Trophoblast cell (in vitro differentiated cells and primary cell): ENCODE measurements around the gene EFS.

ENCODE experiments used
- DNase-seq, 2 donors: peaks; one replicate each; pipeline ENCODE4 v3.0.0-alpha.2; 2016
- H2AFZ ChIP-seq: 2 replicates; pipeline ENCODE4 v1.6.1; 2013; ENCODE audit warnings: low read length, moderate library complexity, mild to moderate bottlenecking; ENCODE audit not compliant: insufficient read depth, poor library complexity
- H2AK5ac ChIP-seq: 2 replicates; pipeline ENCODE4 v1.6.1; 2013; ENCODE audit warnings: mild to moderate bottlenecking, low read length
- H2BK120ac ChIP-seq: 2 replicates; pipeline ENCODE4 v1.6.1; 2013; ENCODE audit warnings: low read length, mild to moderate bottlenecking, moderate library complexity; ENCODE audit not compliant: insufficient read depth, poor library complexity
- H2BK12ac ChIP-seq: 2 replicates; pipeline ENCODE4 v1.6.1; 2013; ENCODE audit warnings: mild to moderate bottlenecking, low read length, moderate library complexity
- H2BK5ac ChIP-seq: 2 replicates; pipeline ENCODE4 v1.6.1; 2013; ENCODE audit warnings: low read length, low read depth, moderate library complexity, mild to moderate bottlenecking; ENCODE audit not compliant: poor library complexity
- H3K14ac ChIP-seq: 2 replicates; pipeline ENCODE4 v1.6.1; 2013; ENCODE audit warnings: mild to moderate bottlenecking, low read length
- H3K18ac ChIP-seq: 2 replicates; pipeline ENCODE4 v1.6.1; 2013; ENCODE audit warnings: mild to moderate bottlenecking, low read length
- H3K23ac ChIP-seq: 2 replicates; pipeline ENCODE4 v1.6.1; 2013; ENCODE audit warnings: low read length
- H3K27ac ChIP-seq: 2 replicates; pipeline ENCODE4 v1.5.1; 2013; ENCODE audit warnings: low read depth, mild to moderate bottlenecking, inconsistent platforms, low read length, moderate library complexity
- H3K27me3 ChIP-seq: 2 replicates; pipeline ENCODE4 v1.6.1; 2013; ENCODE audit warnings: inconsistent platforms, mild to moderate bottlenecking, low read length, moderate library complexity; ENCODE audit not compliant: insufficient read depth
- H3K36me3 ChIP-seq, 2 experiments: 1 replicate in 1 of 2; 2 replicates in 1 of 2; pipeline ENCODE4 v1.6.1; 2013; ENCODE audit warnings: low read length in 2 of 2, mild to moderate bottlenecking in 2 of 2, moderate library complexity in 1 of 2; ENCODE audit not compliant: insufficient read depth in 2 of 2, control insufficient read depth in 1 of 2
- H3K4ac ChIP-seq: 2 replicates; pipeline ENCODE4 v1.6.1; 2013; ENCODE audit warnings: low read depth, mild to moderate bottlenecking, low read length, moderate library complexity
- H3K4me1 ChIP-seq, 2 experiments: 1 replicate in 1 of 2; 2 replicates in 1 of 2; pipeline ENCODE4 v1.6.1; 2013; ENCODE audit warnings: low read length in 2 of 2, mild to moderate bottlenecking in 2 of 2, moderate library complexity in 1 of 2; ENCODE audit not compliant: insufficient read depth in 2 of 2, control insufficient read depth in 1 of 2
- H3K4me2 ChIP-seq: 2 replicates; pipeline ENCODE4 v1.6.1; 2013; ENCODE audit warnings: inconsistent platforms, mild to moderate bottlenecking, low read length, moderate library complexity
- H3K4me3 ChIP-seq: 2 replicates; pipeline ENCODE4 v1.5.1; 2013; ENCODE audit warnings: mild to moderate bottlenecking, low read depth, low read length, inconsistent platforms
- H3K79me1 ChIP-seq: one replicate; pipeline ENCODE4 v1.6.1; 2013; ENCODE audit warnings: low read length
- H3K79me2 ChIP-seq: 2 replicates; pipeline ENCODE4 v1.6.1; 2013; ENCODE audit warnings: low read length, mild to moderate bottlenecking; ENCODE audit not compliant: control insufficient read depth, insufficient read depth, poor library complexity
- H3K9ac ChIP-seq: 2 replicates; pipeline ENCODE4 v1.6.1; 2013; ENCODE audit warnings: mild to moderate bottlenecking, low read length
- H3K9me3 ChIP-seq: 2 replicates; pipeline ENCODE4 v1.6.1; 2013; ENCODE audit warnings: low read depth, mild to moderate bottlenecking, control low read depth, inconsistent platforms, low read length; ENCODE audit not compliant: insufficient read depth
- H4K12ac ChIP-seq: 2 replicates; pipeline ENCODE4 v1.6.1; 2013; ENCODE audit warnings: low read depth, mild to moderate bottlenecking, low read length, moderate library complexity
- H4K8ac ChIP-seq: 2 replicates; pipeline ENCODE4 v1.6.1; 2013; ENCODE audit warnings: low read depth, mild to moderate bottlenecking, low read length, moderate library complexity
- H4K91ac ChIP-seq: one replicate; pipeline ENCODE4 v1.6.1; 2013; ENCODE audit warnings: low read depth, mild to moderate bottlenecking, low read length, moderate library complexity
- WGBS: extraction: QIAGEN DNeasy Blood & Tissue Kit; methylation state at CpG from one replicate; pipeline ENCODE4 v1.1.7; 2013; ENCODE audit warnings: missing lambda C conversion rate; ENCODE audit not compliant: insufficient read length, insufficient coverage; ENCODE audit errors: extremely low coverage; 5-methylcytosine and 5-hydroxymethylcytosine counted together

EFS gene

DNA sequence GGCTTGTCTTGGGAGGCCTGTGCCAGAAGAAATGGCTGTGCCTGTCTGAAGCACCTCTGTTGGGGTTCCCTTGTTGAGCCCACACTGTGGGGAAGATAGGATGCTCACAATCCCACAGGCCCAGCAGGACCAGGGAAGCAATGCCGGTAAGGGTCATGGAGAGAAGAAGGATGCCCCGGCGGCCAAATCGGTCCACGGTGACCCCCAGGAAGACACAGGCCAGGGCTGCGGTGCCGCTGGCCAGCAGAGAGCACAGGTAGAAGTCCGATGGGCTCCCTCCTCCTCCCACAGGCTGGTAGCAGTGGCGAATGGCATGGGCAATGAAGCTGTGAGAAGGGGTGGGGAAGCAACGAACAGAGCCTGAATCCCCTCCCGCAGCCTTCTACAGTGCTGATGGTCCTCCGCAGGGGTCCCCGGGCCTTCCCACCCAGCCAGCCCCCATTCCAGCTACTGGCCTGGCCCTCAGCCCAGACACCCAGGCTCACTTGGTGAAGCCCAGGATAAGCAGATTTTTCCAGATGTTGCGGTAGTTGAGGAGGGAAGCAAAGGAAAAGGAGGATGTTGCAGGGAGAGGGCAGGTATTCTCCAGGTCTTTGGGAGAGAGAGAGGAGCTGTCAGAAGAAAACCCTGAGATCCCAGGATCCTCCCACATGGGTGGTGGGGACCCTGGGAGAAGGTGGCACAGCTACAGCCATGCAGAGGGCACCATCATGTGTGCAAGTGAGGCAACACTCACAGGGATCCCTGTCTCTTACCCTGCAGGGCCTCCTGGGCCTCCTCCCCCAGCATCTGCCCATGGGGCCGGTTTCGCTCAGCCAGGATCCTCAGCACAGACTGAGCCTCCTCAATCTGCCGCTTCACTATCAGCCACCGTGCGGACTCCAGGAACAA, 17.3 kb downstream of the EFS start:
- H4K91ac ChIP-seq: no peak overlapping the region
- H4K12ac ChIP-seq: no peak overlapping the region
- no peak overlapping the region for H3K4me3 ChIP-seq
- no peak for DNase-seq
- H3K79me2 ChIP-seq: no peaks in the 10 kb centered on the region
- no peak overlapping the region for H2BK120ac ChIP-seq
- H3K18ac ChIP-seq: no peak overlapping the region
- H2AK5ac ChIP-seq: no peak overlapping the region
- no peak overlapping the region for H3K14ac ChIP-seq
- WGBS: no CpG with 5 or more reads among the region's 19 CpGs
- peaks cover 2% of the 10 kb centered on the region for H3K9me3 ChIP-seq
- H2BK5ac ChIP-seq: no peak overlapping the region
- H3K23ac ChIP-seq: no peak overlapping the region
- peaks cover 3 to 6% of the 10 kb centered on the region in 2 experiments for H3K4me1 ChIP-seq
- H3K4ac ChIP-seq: no peak overlapping the region
- no peak overlapping the region for H3K27ac ChIP-seq
- H3K4me2 ChIP-seq: no peak overlapping the region
- H2BK12ac ChIP-seq: no peak overlapping the region
- peaks cover 10 to 12% of the 10 kb centered on the region in 2 experiments for H3K36me3 ChIP-seq
- no peak overlapping the region for H2AFZ ChIP-seq
- H3K27me3 ChIP-seq: peaks cover 2% of the 10 kb centered on the region
- peaks cover 5% of the 10 kb centered on the region for H3K79me1 ChIP-seq
- no peak overlapping the region for H3K9ac ChIP-seq
- no peak overlapping the region for H4K8ac ChIP-seq

DNA sequence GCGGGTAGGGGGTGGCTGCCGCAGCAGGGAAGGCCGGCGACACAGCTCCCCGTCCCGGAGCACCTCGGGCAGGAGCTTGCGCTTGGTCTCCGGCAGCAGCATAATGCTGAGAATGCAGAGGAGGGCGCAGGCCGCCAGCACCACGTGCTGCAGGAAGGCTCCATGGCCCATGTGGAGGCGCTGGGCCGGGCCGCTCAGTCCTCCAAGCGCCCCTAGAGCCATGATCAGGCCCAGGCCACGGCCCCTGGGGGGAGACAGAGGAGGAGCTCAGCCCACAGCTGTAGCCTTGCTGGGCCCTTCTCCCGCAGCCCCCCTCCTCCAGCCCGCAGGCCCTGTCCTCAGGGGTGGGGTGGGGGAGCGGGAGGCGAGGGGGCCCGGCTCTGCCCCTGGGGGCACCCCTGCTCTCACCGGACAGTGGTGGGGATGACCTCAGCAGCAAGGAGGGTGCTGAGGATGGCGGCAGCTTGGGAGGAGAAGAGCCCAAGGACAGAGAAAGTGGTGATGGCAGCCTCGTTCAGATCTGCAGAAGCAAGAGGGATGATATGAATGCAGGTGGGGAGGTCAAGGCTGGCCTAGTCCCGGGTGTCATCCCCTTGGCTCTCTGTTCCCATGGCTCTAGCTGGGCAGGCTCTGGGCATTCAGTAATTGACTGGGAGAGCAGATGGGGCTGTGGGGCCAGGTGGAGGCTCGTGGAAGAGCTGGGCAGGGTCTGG, 18.1 kb downstream of the EFS start:
- H4K91ac ChIP-seq: no peak overlapping the region
- H3K27me3 ChIP-seq: peaks cover 2% of the 10 kb centered on the region
- no peak overlapping the region for H2AFZ ChIP-seq
- no peak overlapping the region for H3K23ac ChIP-seq
- no peak overlapping the region for H2BK5ac ChIP-seq
- no peaks in the 10 kb centered on the region for H3K79me2 ChIP-seq
- no peak for DNase-seq
- H2BK120ac ChIP-seq: no peak overlapping the region
- H4K8ac ChIP-seq: no peak overlapping the region
- H3K14ac ChIP-seq: no peak overlapping the region
- H3K4ac ChIP-seq: no peak overlapping the region
- H3K79me1 ChIP-seq: no peaks in the 10 kb centered on the region
- H3K18ac ChIP-seq: no peak overlapping the region
- H2AK5ac ChIP-seq: no peak overlapping the region
- peaks cover 2% of the 10 kb centered on the region for H3K9me3 ChIP-seq
- peaks cover 10 to 12% of the 10 kb centered on the region in 2 experiments for H3K36me3 ChIP-seq
- H3K4me3 ChIP-seq: no peak overlapping the region
- no peak overlapping the region for H3K27ac ChIP-seq
- peaks cover 1% of the 10 kb centered on the region in 2 experiments for H3K4me1 ChIP-seq
- no peak overlapping the region for H3K4me2 ChIP-seq
- H3K9ac ChIP-seq: no peak overlapping the region
- H4K12ac ChIP-seq: no peak overlapping the region
- H2BK12ac ChIP-seq: no peak overlapping the region
- WGBS: no CpG with 5 or more reads among the region's 27 CpGs

GRCh38 chr14:23345987-23346692, 18.8 kb downstream of the EFS start:
- Histone ChIP-seq H3K4me1 (no peaks in the 10 kb centered on the region), H2AFZ (no peak overlapping the region), H3K4me3 (no peak overlapping the region), H3K36me3 (peaks cover 10 to 12% of the 10 kb centered on the region in 2 experiments), H3K23ac (no peak overlapping the region), H2BK120ac (no peak overlapping the region), H3K79me2 (no peaks in the 10 kb centered on the region), H4K12ac (no peak overlapping the region), H3K4me2 (no peak overlapping the region), H3K18ac (no peak overlapping the region), H4K8ac (no peak overlapping the region), H3K4ac (no peak overlapping the region), H3K27ac (no peak overlapping the region), H3K9me3 (peaks cover 2% of the 10 kb centered on the region), H2BK12ac (no peak overlapping the region), H2AK5ac (no peak overlapping the region), H4K91ac (no peak overlapping the region), H2BK5ac (no peak overlapping the region), H3K14ac (no peak overlapping the region), H3K79me1 (no peaks in the 10 kb centered on the region), H3K27me3 (peaks cover under 1% of the 10 kb centered on the region), H3K9ac (no peak overlapping the region)
- no CpG with 5 or more reads among the region's 13 CpGs for WGBS
- no peak for DNase-seq

GRCh38 chr14:23344481-23344880, 20.5 kb downstream of the EFS start:
- Histone ChIP-seq H4K8ac (no peak overlapping the region), H3K18ac (no peak overlapping the region), H2AFZ (no peak overlapping the region), H3K4me2 (no peak overlapping the region), H4K12ac (no peak overlapping the region), H3K27ac (no peak overlapping the region), H4K91ac (no peak overlapping the region), H2BK12ac (no peak overlapping the region), H2BK5ac (no peak overlapping the region), H3K9ac (no peak overlapping the region), H3K23ac (no peak overlapping the region), H3K36me3 (peaks cover 10 to 12% of the 10 kb centered on the region in 2 experiments), H3K4me1 (no peaks in the 10 kb centered on the region), H3K79me1 (no peaks in the 10 kb centered on the region), H3K4me3 (no peak overlapping the region), H3K4ac (no peak overlapping the region), H3K9me3 (peaks cover 2% of the 10 kb centered on the region), H2BK120ac (no peak overlapping the region), H3K79me2 (no peaks in the 10 kb centered on the region), H2AK5ac (no peak overlapping the region), H3K27me3 (no peaks in the 10 kb centered on the region), H3K14ac (no peak overlapping the region)
- DNase-seq: no peak
- no CpG with 5 or more reads among the region's 3 CpGs for WGBS
